HG03354 (cell line): Measurements from ENCODE around the gene PRMT9.
A peak's percentile ranks its signal among the peaks of the same experiment; 100 is the strongest.

ENCODE experiments used
- ATAC-seq: cut with Tn5 transposase; IDR thresholded peaks from one replicate; pipeline ENCODE4 v1.9.1; 2021; ENCODE audit warnings: mild to moderate bottlenecking; ENCODE audit not compliant: unreplicated experiment, poor library complexity, severe bottlenecking

Gene PRMT9

DNA sequence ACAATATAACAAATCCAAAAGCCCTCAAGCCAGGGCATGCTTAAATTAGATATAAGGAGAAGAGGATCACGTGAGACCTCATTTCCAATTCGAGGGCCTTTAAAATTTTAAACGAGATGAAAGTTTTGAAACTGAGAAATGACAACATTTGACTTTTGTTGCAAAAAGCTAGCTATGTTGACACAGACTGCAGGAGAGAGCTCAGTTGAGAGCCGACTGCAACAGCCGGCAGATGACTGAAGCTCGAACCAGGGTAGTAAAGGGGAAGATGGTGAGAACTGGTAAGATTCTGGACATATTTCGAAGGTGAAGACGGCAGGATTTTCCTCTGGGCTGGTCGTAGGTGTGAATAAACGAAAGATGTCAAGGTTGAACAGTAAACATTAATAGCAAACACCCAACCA lies 773 bp downstream of the PRMT9 start:
- ATAC-seq = peak; percentile 16

GRCh38 chr4:147682755-147683154 lies 1.2 kb downstream of the PRMT9 start:
- no peak for ATAC-seq

- ATAC-seq = no peak
Measured at GRCh38 chr4:147678796-147679549, 5.0 kb downstream of the PRMT9 start.

GRCh38 chr4:147678106-147678505 lies 5.9 kb downstream of the PRMT9 start:
- ATAC-seq = no peak

DNA sequence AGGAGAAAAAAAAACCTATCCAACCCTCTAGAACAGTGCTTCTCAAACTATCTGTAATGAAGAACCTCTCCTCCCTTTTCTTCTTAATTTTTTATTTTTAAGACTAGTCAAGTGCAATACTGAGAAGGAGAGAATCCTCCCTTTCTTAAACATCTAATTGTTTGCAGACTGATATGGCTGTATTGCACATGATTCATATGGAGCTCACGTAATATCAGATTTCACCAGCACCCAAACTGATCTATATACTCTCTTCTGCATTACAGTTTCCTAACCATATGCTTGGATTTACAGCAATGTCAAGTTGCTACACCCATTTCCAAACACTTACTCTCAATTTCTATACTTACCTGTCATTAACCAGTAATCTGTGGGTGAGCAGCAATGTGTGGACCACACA lies 9.5 kb downstream of the PRMT9 start:
- ATAC-seq = no peak

DNA sequence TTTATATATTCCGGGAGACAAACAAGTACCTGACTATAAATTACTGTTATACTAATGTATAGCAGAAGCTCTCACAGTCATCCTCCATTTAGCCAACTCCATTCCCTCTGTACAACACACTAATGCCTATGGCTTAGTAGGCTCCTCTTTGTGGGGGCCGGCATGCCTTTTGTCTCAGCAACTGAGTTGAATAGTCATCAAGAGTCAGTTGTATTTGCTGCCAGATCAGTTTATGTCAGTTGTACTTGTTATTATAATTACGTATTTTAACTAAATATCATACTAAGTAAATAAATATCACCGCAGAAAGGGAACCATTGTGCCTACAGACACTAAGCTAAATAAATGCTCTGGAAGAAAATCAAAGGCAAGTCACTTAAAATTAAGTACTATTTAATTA lies 9.9 kb downstream of the PRMT9 start:
- ATAC-seq = no peak

GRCh38 chr4:147658501-147658900 lies 25.5 kb downstream of the PRMT9 start:
- ATAC-seq = no peak

GRCh38 chr4:147655639-147656038 lies 28.3 kb downstream of the PRMT9 start:
- no peak for ATAC-seq

GRCh38 chr4:147651563-147651962 lies 32.4 kb downstream of the PRMT9 start:
- peak; percentile 61 for ATAC-seq

DNA sequence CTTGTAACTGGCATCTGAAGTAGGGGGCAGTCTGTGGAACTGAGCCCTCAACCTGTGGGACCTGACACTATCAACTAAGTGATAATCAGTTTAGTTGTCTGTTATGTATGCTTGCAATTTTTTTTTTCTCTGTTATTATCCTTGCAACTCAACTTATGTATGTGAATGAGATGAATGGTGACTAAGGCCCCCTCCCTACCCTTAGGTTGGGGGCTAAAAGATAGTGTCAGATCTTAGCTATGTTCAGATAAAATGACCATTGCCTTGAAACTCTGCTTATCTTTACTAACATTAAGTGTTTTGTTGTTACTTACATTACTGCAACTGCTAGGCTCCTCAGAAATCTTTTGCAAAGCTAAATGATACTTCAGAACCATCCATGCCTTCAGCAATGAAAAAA lies 35.3 kb downstream of the PRMT9 start:
- ATAC-seq = no peak

DNA sequence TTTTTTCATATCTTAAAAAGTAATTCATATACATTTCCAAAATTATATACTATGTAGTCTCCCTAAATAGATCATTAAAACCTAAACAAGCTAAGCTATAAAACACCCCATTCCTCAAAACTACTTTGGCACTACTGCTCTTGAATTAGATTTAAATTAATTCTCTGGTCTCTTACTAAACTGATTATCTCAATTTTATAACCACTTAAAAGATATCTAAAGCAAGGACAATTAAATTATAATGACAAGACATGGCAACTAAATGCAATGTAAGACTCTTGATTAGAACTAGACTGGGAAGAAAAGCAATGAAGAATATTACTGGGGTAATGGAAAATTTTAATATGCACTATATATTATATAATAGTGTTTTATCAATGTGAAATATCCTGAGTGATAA lies 38.9 kb downstream of the PRMT9 start:
- ATAC-seq = no peak

DNA sequence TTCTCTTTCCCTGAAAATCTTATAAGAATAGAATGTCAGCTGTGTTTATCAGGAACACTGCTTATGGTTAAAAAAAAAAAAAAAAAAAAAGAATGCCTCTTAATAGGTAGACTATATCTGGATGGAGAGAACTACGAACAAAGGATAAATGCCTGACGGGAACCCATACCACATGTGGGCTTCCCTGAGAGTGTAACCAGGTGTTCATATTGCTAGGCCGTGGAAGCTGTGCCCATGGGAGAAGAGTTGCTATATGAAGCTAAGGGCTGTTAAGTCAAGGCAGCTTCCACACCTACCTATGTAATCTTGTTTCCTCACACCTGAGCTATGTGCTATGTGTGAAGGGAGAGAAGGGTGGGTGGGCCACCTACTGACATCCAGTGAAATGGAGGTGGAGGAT lies 39.5 kb downstream of the PRMT9 start:
- no peak for ATAC-seq

DNA sequence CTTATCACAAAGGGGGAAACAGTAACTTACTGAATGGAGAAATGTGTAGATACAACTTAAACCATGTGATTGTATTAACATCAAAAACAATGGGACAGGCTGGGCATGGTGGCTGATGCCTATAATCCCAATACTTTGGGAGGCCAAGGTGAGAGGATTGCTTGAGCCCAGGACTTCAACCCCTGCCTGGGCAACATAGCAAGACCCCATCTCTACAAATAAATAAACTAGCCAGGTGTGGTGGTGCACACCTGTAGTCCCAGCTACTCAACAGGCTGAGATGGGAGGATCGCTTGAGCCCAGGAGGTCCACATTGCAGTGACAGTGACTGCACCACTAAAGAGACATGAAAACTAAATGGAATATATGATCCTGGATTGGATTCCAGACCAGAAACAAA lies 40.3 kb downstream of the PRMT9 start:
- ATAC-seq = no peak

DNA sequence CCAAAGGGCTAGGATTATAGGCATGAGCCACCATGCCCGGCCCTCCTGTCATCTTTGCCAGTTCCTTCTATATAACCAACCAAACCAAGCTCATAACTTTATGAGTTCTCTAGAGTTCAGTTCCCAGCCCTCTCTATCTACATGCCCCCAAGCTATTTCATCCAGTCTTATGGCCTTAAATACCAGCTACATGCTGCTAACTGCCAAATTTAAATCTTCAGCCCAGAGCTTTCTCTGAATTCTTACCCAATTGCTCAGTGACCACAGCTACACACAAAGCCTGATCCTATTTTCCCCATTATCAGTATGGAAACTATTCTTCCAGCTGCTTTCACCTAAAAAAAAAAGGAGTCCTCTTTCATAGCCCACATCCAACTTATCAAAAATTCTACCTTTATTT lies 43.6 kb downstream of the PRMT9 start:
- ATAC-seq = no peak

DNA sequence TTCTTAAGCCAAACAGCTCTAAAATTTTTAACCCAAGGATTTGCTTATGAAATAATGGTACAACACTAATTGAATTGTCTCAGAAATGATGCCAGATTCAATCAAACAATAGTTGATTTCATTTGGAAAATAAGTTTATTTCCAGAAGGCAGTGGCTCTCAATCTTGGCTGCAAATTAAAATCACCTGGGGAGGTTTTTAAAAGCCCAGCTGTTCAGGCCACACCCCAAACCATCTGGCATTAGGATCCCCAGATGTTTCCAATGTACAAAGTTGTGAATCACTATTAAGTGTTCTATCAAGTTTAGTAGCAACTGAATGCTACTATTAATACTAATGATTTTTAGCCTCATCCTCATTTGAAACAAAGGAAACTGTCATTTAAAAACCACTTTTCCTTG lies 44.6 kb downstream of the PRMT9 start:
- no peak for ATAC-seq

DNA sequence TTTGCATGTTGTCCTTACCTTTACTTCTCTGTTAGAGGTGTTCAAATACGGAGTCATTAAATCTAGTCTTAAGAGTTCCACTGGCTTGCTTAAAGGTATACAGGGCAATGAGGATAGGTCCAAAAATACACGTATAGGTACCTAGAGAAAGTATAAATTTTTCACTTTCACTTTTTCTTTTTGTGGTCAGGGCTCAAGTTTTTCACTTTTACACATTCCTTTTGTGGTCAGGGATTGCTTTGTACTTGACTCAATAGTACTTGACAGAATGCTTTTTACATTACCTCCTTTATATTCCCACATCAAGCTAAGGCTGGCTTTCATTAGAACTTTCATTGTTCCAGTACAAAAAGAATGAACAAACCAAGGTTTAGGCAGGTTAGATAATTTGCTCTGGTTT lies 45.0 kb downstream of the PRMT9 start:
- peak; percentile 57 for ATAC-seq

- no peak for ATAC-seq
Measured at GRCh38 chr4:147638365-147638764, 45.6 kb downstream of the PRMT9 start.

DNA sequence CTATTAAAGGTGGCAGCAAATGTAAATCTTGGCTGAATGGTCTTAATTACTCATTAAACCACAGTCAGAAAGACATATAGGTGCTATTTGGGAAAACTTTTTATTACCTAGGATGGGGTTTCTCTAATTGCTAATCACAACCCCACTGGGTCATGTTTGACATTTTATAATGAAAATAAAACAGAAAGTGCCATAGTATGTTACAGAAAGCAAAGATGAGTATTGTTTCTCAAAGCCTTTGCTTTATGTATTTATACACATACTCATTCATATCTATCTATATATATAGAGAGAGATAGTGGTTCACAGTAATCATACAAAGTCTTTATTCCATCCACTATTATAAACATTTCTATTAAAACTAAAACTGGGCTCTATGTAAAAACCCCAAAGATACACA lies 48.6 kb downstream of the PRMT9 start:
- ATAC-seq = no peak

- ATAC-seq = no peak
Measured at GRCh38 chr4:147633643-147634042, 50.3 kb downstream of the PRMT9 start.

DNA sequence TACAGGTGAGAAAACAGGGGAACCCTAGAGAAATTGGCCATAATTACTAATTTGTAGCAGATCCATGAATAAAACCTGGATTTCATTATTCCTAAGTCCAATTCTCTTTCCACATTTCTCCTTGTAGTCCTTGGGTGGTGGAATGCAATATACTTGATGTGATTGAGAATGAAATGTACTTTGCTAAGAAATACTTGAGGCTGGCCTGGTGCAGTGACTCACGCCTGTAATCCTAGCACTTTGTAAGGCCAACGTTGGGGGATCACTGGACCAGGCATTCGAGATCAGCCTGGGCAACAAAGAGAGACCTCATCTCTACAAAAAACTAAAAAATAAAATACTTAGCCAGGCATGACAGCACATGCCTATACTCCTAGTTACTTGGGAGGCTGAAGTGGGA lies 50.9 kb downstream of the PRMT9 start:
- no peak for ATAC-seq

- ATAC-seq = no peak
Measured at GRCh38 chr4:147629783-147630730, 53.9 kb downstream of the PRMT9 start.
